Femur (tissue), 1 donor: Measurements from ENCODE around the gene MRPS26.
"Not testable (repeated sequence)": the region's sequence is repeated elsewhere in the genome, so short reads cannot be mapped to it uniquely, and the experiment has no call there.

Experiments used
- DNase-seq: peaks from one replicate; pipeline ENCODE4 v3.0.0-alpha.2; 2017

Gene MRPS26

GRCh38 chr20:3043322-3043721 is 2.5 kb upstream of the MRPS26 start, which contains the start of gene GNRH2:
Gene GNRH2, plus strand, starts transcription at chr20:3043622. Its CDS starts 793 bp downstream, at chr20:3044415.
- DNase-seq = no peak

- no peak for DNase-seq
Observed at GRCh38 chr20:3044336-3044965, 1.4 kb upstream of the MRPS26 start.

- DNase-seq = peak; percentile 89
Observed at GRCh38 chr20:3045042-3045815, 623 bp upstream of the MRPS26 start.

- peak; percentile 47 for DNase-seq
Observed at GRCh38 chr20:3046677-3047462, 1.0 kb downstream of the MRPS26 start.

GRCh38 chr20:3047486-3048419 is 1.9 kb downstream of the MRPS26 start:
- no peak for DNase-seq

- DNase-seq = no peak
Observed at GRCh38 chr20:3051385-3052019, 5.7 kb downstream of the MRPS26 start.

GRCh38 chr20:3059489-3059888 is 13.6 kb downstream of the MRPS26 start:
- DNase-seq = no peak

GRCh38 chr20:3064119-3064518 is 18.3 kb downstream of the MRPS26 start:
- DNase-seq = not testable (repeated sequence)

GRCh38 chr20:3067139-3068014 is 21.5 kb downstream of the MRPS26 start:
- no peak for DNase-seq

- DNase-seq = no peak
Observed at GRCh38 chr20:3068075-3068474, 22.2 kb downstream of the MRPS26 start.

- DNase-seq = no peak
Observed at GRCh38 chr20:3068986-3069900, 23.4 kb downstream of the MRPS26 start.

GRCh38 chr20:3070725-3071124 is 24.9 kb downstream of the MRPS26 start:
- DNase-seq = no peak

GRCh38 chr20:3071266-3071609 is 25.4 kb downstream of the MRPS26 start:
- DNase-seq = no peak

GRCh38 chr20:3071610-3072529 is 26.0 kb downstream of the MRPS26 start, which contains the start of gene OXT:
Gene OXT, plus strand, starts transcription at chr20:3071620. Its CDS starts 36 bp downstream, at chr20:3071656.
- DNase-seq = peak; percentile 69

- DNase-seq = no peak
Observed at GRCh38 chr20:3072530-3073250, 26.8 kb downstream of the MRPS26 start.

- DNase-seq = not testable (repeated sequence)
Observed at GRCh38 chr20:3073251-3073643, 27.4 kb downstream of the MRPS26 start.

GRCh38 chr20:3074812-3075211 is 29.0 kb downstream of the MRPS26 start:
- DNase-seq = no peak

- DNase-seq = not testable (repeated sequence)
Observed at GRCh38 chr20:3075315-3075714, 29.5 kb downstream of the MRPS26 start.
